Stimulated activated CD4-positive, alpha-beta T cell treated with anti-CD3 and anti-CD28 coated beads, Interleukin-1b, Interleukin-23, amount 100 ng/mL, for 48 hours (primary cell): ENCODE results near the gene WWP2.
"Not testable (repeated sequence)": the region's sequence is repeated elsewhere in the genome, so short reads cannot be mapped to it uniquely, and the experiment has no call there.

ENCODE experiments used
- DNase-seq: peaks from one replicate; pipeline ENCODE4 v3.0.0-alpha.2; 2020

The WWP2 gene

DNA sequence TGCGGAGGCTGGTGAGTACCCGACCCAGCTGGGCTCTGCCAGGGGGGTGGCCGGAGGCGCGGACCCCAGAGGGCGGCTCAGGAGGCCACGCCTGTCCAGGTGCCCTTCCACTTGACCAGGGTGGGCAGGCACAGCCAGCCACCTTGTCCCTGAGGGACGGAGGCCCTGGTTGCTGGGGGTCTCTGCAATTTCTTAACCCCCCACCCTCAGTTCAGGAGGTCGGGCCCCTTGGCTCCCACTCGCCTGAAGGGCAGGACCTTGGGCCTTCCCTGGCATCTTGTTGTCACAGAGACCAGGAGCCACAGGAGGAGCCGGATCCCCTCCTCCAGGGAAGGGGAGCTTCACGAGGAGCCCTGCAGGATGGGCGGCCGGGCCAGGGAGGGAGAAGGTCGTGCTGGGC, 190.0 kb downstream of the WWP2 start:
- not testable (repeated sequence) for DNase-seq

- DNase-seq, result not testable (repeated sequence)
These were observed 190.6 kb downstream of the WWP2 start for GRCh38 chr16:69952572-69953355.

GRCh38 chr16:69954241-69954640, 192.1 kb downstream of the WWP2 start:
- DNase-seq, result not testable (repeated sequence)

- DNase-seq, result not testable (repeated sequence)
These were observed 201.2 kb downstream of the WWP2 start for GRCh38 chr16:69963312-69963711.

- not testable (repeated sequence) for DNase-seq
These were observed 203.0 kb downstream of the WWP2 start for GRCh38 chr16:69964960-69965660.

GRCh38 chr16:69965661-69966054, 203.5 kb downstream of the WWP2 start:
- DNase-seq, result not testable (repeated sequence)

GRCh38 chr16:69967688-69968087, 205.6 kb downstream of the WWP2 start:
- DNase-seq, result not testable (repeated sequence)

GRCh38 chr16:69968125-69968524, 206.0 kb downstream of the WWP2 start:
- not testable (repeated sequence) for DNase-seq

DNA sequence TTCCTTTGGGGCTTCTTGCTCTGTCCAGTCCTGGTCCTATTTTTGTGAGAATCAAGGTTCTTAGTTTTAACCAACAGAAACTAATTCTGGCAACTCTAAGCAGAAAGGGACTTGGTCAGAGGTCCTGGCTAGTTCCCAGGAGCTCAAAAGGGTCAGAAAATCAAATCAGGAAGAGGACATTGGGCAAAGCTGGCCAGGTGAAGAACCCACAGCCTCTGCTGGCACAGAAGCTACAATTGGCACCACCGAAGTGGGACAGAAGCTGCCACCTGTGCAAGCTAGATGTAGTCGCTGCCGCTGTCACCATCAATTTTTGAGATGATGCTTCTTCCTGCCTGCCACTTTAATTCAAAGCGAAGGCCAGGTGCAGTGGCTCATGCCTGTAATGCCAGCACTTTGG, 207.5 kb downstream of the WWP2 start:
- not testable (repeated sequence) for DNase-seq

DNA sequence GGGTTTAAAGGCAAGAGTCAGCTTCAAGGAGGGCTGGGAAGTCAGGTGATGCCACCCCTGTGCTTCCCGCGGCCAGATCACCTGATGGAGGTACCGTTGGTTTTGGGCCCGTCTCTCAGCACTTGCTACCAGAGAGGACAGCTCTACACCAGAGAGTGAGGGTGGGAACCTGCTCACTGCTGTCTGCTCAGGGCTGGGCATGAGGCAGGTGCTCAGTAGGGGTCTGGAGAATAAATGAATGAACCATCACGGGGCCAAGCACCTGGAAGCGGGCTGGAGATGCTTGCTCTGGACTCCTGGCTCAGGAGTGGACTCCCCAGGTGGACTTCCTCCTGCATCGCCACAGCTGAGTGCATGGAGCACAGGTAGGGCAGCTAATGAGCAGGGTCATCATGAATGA, 210.0 kb downstream of the WWP2 start:
- DNase-seq, result not testable (repeated sequence)

DNA sequence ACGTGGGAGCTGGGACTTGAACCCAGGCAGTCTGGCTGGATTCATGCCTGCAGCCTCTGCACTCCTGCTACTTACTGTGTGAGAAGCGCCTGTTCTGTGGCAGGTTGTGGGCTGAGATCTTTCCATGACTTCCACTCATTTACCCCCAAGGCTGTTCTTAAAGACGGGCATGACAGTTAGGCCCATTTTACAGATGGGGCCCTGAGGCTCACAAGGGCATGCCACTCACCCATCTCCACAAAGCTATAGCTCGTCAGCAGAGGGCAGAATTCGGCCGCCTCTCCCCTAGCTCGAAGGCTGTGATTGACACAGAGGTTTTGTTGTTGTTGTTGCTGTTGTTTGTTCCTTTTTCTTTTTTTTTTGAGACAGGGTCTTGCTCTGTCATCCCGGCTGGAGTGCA, 210.8 kb downstream of the WWP2 start:
- not testable (repeated sequence) for DNase-seq

DNA sequence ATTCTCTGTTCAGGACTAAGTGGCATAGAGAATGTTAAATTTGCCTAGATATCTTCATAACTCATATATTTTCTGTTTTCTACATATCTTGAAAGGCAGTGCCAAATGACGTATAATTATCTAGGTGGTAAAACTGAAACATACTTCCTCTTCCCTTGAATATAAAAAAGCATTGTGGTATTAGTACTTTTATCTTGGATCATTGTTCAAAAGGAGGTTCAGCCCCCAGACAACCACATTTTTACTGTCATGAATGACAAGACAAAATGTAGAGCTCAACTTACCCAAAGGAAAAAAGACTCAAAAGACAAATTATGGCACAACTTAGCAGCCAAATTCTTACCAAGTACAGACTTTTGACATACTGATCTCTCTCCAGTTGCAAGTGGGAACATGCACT, 223.1 kb downstream of the WWP2 start:
- not testable (repeated sequence) for DNase-seq
